SU-DHL-6 (cell line): ENCODE measurements around the gene HELQ.

Source experiments
- H2AFZ ChIP-seq: fragments of 200-600 bp; sonication (generic); 2 replicates; pipeline ENCODE4 v1.6.1; 2014; ENCODE audit warnings: low read depth, mild to moderate bottlenecking, moderate library complexity, mixed read lengths, antibody characterized with exemption, low read length; ENCODE audit not compliant: severe bottlenecking
- H3F3A ChIP-seq: fragments of 200-600 bp; shearing (Covaris generic); 2 replicates; pipeline ENCODE4 v1.6.0; 2016; ENCODE audit warnings: antibody characterized with exemption, mild to moderate bottlenecking; ENCODE audit not compliant: insufficient read depth
- H3K27ac ChIP-seq: fragments of 200-600 bp; sonication (generic); 2 replicates; pipeline ENCODE4 v1.5.1; 2016; ENCODE audit warnings: low read depth, mild to moderate bottlenecking, low read length, moderate library complexity, mixed read lengths
- H3K27me3 ChIP-seq: fragments of 200-600 bp; sonication (generic), shearing (Covaris generic); 2 replicates; pipeline ENCODE4 v1.6.0; 2014; ENCODE audit warnings: mild to moderate bottlenecking, low read length
- H3K36me3 ChIP-seq: fragments of 200-600 bp; sonication (generic); 2 replicates; pipeline ENCODE4 v1.6.1; 2014; ENCODE audit warnings: mild to moderate bottlenecking, low read length, mixed read lengths
- H3K4me2 ChIP-seq: fragments of 300-600, 200-600 bp; shearing (Covaris generic), sonication (generic); 2 replicates; pipeline ENCODE4 v1.6.0; 2014; ENCODE audit warnings: low read length, low read depth, mild to moderate bottlenecking; ENCODE audit not compliant: poor library complexity, severe bottlenecking
- H3K4me3 ChIP-seq: fragments of 200-600 bp; sonication (generic); 2 replicates; pipeline ENCODE4 v1.5.1; 2014; ENCODE audit warnings: antibody characterized with exemption, low read length, mild to moderate bottlenecking, mixed read lengths; ENCODE audit not compliant: insufficient read depth, poor library complexity, severe bottlenecking
- H3K79me2 ChIP-seq: fragments of 200-600 bp; sonication (generic); 2 replicates; pipeline ENCODE4 v1.6.1; 2014; ENCODE audit warnings: mild to moderate bottlenecking, low read length, moderate library complexity; ENCODE audit not compliant: insufficient read depth
- H3K9ac ChIP-seq: fragments of 200-600 bp; sonication (generic); 2 replicates; pipeline ENCODE4 v1.7.0; 2014; ENCODE audit warnings: mild to moderate bottlenecking, low read length
- H3K9me2 ChIP-seq: fragments of 200-600 bp; sonication (generic); replicated peaks from 2 replicates; pipeline ENCODE4 v1.6.1; 2014; ENCODE audit warnings: low read length; ENCODE audit not compliant: insufficient read depth
- H3K9me3 ChIP-seq: fragments of 200-600 bp; sonication (generic); 2 replicates; pipeline ENCODE4 v1.6.1; 2014; ENCODE audit warnings: low read length, mixed read lengths; ENCODE audit not compliant: insufficient read depth
- H4K20me1 ChIP-seq: fragments of 200-600 bp; sonication (generic); 2 replicates; pipeline ENCODE4 v1.6.1; 2014; ENCODE audit warnings: low read depth, mild to moderate bottlenecking, antibody characterized with exemption, low read length, moderate library complexity, mixed read lengths
- EZH2phosphoT487 ChIP-seq: fragments of 200-600 bp; sonication (generic), shearing (Covaris generic); conservative IDR thresholded peaks from 2 replicates; pipeline ENCODE4 v1.6.1; 2018; ENCODE audit warnings: mild to moderate bottlenecking, antibody characterized with exemption, low read length, moderate library complexity, mixed read lengths
- TF ChIP-seq, protein P1 (sequence below): fragments of 200-600 bp; sonication (generic); IDR thresholded peaks from one replicate; pipeline ENCODE4 v1.5.1; 2017; ENCODE audit warnings: antibody characterized with exemption, mild to moderate bottlenecking, low read length, moderate library complexity; ENCODE audit not compliant: insufficient read depth, poor library complexity, severe bottlenecking

HELQ gene

GRCh38 chr4:83369831-83370639 is 85.6 kb downstream of the HELQ start:
- no peak overlapping the region for H3K4me3 ChIP-seq
- H3F3A ChIP-seq = no peaks in the 10 kb centered on the region
- no peak overlapping the region for H2AFZ ChIP-seq
- no peaks in the 10 kb centered on the region for H3K27me3 ChIP-seq
- no peak overlapping the region for H3K4me2 ChIP-seq
- H3K9ac ChIP-seq = no peak overlapping the region
- no peaks in the 10 kb centered on the region for H3K79me2 ChIP-seq
- no peaks in the 10 kb centered on the region for H3K9me3 ChIP-seq
- TF ChIP-seq, protein P1, sequence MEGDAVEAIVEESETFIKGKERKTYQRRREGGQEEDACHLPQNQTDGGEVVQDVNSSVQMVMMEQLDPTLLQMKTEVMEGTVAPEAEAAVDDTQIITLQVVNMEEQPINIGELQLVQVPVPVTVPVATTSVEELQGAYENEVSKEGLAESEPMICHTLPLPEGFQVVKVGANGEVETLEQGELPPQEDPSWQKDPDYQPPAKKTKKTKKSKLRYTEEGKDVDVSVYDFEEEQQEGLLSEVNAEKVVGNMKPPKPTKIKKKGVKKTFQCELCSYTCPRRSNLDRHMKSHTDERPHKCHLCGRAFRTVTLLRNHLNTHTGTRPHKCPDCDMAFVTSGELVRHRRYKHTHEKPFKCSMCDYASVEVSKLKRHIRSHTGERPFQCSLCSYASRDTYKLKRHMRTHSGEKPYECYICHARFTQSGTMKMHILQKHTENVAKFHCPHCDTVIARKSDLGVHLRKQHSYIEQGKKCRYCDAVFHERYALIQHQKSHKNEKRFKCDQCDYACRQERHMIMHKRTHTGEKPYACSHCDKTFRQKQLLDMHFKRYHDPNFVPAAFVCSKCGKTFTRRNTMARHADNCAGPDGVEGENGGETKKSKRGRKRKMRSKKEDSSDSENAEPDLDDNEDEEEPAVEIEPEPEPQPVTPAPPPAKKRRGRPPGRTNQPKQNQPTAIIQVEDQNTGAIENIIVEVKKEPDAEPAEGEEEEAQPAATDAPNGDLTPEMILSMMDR = no peak
- TF ChIP-seq EZH2phosphoT487 = no peak
- H3K9me2 ChIP-seq = no peaks in the 10 kb centered on the region
- no peaks in the 10 kb centered on the region for H3K36me3 ChIP-seq
- no peak overlapping the region for H3K27ac ChIP-seq
- H4K20me1 ChIP-seq = no peaks in the 10 kb centered on the region

- Histone ChIP-seq H3K4me3 (no peak overlapping the region), H3F3A (no peaks in the 10 kb centered on the region), H3K4me2 (no peak overlapping the region), H2AFZ (no peak overlapping the region), H3K27ac (no peak overlapping the region), H3K9me3 (no peaks in the 10 kb centered on the region), H3K36me3 (no peaks in the 10 kb centered on the region), H3K9ac (no peak overlapping the region), H4K20me1 (no peaks in the 10 kb centered on the region), H3K9me2 (no peaks in the 10 kb centered on the region), H3K27me3 (no peaks in the 10 kb centered on the region), H3K79me2 (no peaks in the 10 kb centered on the region)
- no peak for TF ChIP-seq EZH2phosphoT487
- TF ChIP-seq, protein P1 = no peak
Measured at GRCh38 chr4:83364312-83364711, 91.3 kb downstream of the HELQ start.

DNA sequence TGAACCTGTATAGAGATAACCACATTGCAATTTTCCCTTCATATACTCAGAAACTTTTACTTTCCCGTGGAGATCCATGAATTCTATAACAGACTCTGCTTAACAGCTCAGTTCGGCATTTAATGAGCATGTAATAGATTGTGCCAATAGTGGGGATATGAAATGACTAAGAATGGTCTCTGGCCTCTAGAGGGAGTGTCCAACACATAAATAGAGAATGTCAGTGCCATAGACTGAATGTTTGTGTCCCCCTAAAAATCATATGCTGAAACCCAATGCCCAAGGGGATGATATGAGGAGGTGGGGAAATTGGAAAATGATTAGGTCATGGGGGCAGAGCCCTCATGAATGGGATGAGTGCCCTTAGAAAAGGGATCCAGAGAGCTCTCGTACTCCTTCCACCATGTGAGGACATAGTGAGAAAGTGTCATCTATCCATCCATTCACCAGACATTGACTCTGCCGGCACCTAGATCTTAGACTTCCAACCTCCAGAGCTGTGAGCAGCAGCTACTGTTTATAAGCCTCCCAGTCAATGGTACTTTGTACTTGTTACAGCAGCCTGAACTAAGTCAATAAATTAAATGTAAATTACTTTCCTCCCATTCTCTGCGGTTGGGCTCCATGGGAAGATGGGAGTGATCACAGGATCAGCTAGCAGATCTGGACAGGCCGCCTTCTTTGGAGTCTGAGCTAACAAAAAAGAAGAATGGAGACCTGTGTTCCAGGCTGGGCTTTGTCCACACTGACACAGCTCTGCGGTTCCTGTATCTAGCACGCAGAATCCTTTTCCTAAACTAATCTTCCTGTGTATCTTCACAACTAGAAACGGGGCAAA is 92.9 kb downstream of the HELQ start:
- no peak overlapping the region for H3K4me3 ChIP-seq
- H3K9ac ChIP-seq = no peak overlapping the region
- TF ChIP-seq, protein P1 = no peak
- TF ChIP-seq EZH2phosphoT487 = no peak
- H3K9me3 ChIP-seq = no peaks in the 10 kb centered on the region
- H3K79me2 ChIP-seq = no peaks in the 10 kb centered on the region
- no peak overlapping the region for H2AFZ ChIP-seq
- no peaks in the 10 kb centered on the region for H4K20me1 ChIP-seq
- H3F3A ChIP-seq = no peaks in the 10 kb centered on the region
- H3K27ac ChIP-seq = no peak overlapping the region
- H3K27me3 ChIP-seq = no peaks in the 10 kb centered on the region
- H3K9me2 ChIP-seq = no peaks in the 10 kb centered on the region
- no peaks in the 10 kb centered on the region for H3K36me3 ChIP-seq
- no peak overlapping the region for H3K4me2 ChIP-seq
